Sigmoid colon (tissue), 4 donors: ENCODE data around the gene PWP1.

Source experiments
- CTCF ChIP-seq, 4 experiments: fragments of 450-650 bp in 3 of 4; fragments of 200-600 bp in 1 of 4; IDR thresholded peaks; one replicate each; pipeline ENCODE4 v1.5.1; 2016 to 2019; ENCODE audit warnings: antibody characterized with exemption in 4 of 4, mild to moderate bottlenecking in 3 of 4, moderate library complexity in 2 of 4
- EP300 ChIP-seq, 4 donors: sonication (generic); formaldehyde crosslinking; IDR thresholded peaks; one replicate each; pipeline ENCODE4 v1.6.1; 2017; ENCODE audit warnings: antibody characterized with exemption in 4 of 4
- POLR2AphosphoS5 ChIP-seq, 4 donors: sonication (generic); formaldehyde crosslinking; IDR thresholded peaks; one replicate each; pipeline ENCODE4 v1.6.1; 2017; ENCODE audit warnings: antibody characterized with exemption in 4 of 4

GRCh38 chr12:107748472-107748871 lies 62.9 kb downstream of the PWP1 start:
- TF ChIP-seq CTCF (IDR thresholded peaks at IDR 0.05) (no peak), EP300 (IDR thresholded peaks at IDR 0.05) (no peak), POLR2AphosphoS5 (IDR thresholded peaks at IDR 0.05) (no peak)
